ENCODE measurements around the gene MYO1D. TPM values are rescaled to one million over a fixed set of nuclear protein-coding genes. Genes with fewer than 3 reads are reported as not detected.

Gene MYO1D
- total RNA-seq, 1 donor from 2014 or later: 27.7 TPM

GRCh38 chr17:32449963-32450362, 427.0 kb downstream of the MYO1D start:
- H3K27ac Mint-ChIP-seq: no peak overlapping the region
- no peak for ATAC-seq (ENCODE audit: low read depth)
- no peak for DNase-seq
- intact Hi-C loops (cut with micrococcal nuclease): no loop called here
- ChIA-PET CTCF (interaction anchor here (1.7 kb wide), 1 partner anchor 12 kb away, joined by 11 read pairs; no protein-coding TSS in a partner anchor), POLR2A (no interaction called here)
- H3K36me3 Mint-ChIP-seq (ENCODE audit: low read depth): peaks cover 83% of the 10 kb centered on the region
- peaks cover 26% of the 10 kb centered on the region for H3K4me1 Mint-ChIP-seq
- no peaks in the 10 kb centered on the region for H3K9me3 Mint-ChIP-seq
- no peak for TF ChIP-seq CTCF (IDR thresholded peaks at IDR 0.05)
- no peaks in the 10 kb centered on the region for H3K27me3 Mint-ChIP-seq
- H3K4me3 Mint-ChIP-seq: no peak overlapping the region

GRCh38 chr17:32446949-32447348, 430.0 kb downstream of the MYO1D start:
- H3K27me3 Mint-ChIP-seq: no peaks in the 10 kb centered on the region
- H3K4me1 Mint-ChIP-seq: peaks cover 28% of the 10 kb centered on the region
- no peak for DNase-seq
- H3K36me3 Mint-ChIP-seq (ENCODE audit: low read depth): peaks cover 53% of the 10 kb centered on the region
- no peak overlapping the region for H3K4me3 Mint-ChIP-seq
- intact Hi-C loops (cut with micrococcal nuclease): no loop called here
- no peak overlapping the region for H3K27ac Mint-ChIP-seq
- no peak for TF ChIP-seq CTCF (IDR thresholded peaks at IDR 0.05)
- ATAC-seq (ENCODE audit: low read depth): no peak
- CTCF ChIA-PET: interaction anchor here (3.6 kb wide), 1 partner anchor 15 kb away, joined by 21 read pairs; no protein-coding TSS in a partner anchor
- no peaks in the 10 kb centered on the region for H3K9me3 Mint-ChIP-seq
- POLR2A ChIA-PET: no interaction called here

- Mint-ChIP-seq H3K4me3 (peak overlapping the region; percentile 89), H3K4me1 (peaks cover 28% of the 10 kb centered on the region), H3K9me3 (no peaks in the 10 kb centered on the region), H3K27me3 (no peaks in the 10 kb centered on the region), H3K36me3 (ENCODE audit: low read depth) (peaks cover 43% of the 10 kb centered on the region), H3K27ac (no peak overlapping the region)
- ATAC-seq (ENCODE audit: low read depth) (no peak), DNase-seq (no peak)
- TF ChIP-seq CTCF (IDR thresholded peaks at IDR 0.05): no peak
- ChIA-PET CTCF (interaction anchor here (0.8 to 3.6 kb wide), 2 partner anchors 13 to 16 kb away, joined by 3 to 21 read pairs; no protein-coding TSS in a partner anchor), POLR2A (interaction anchor here (1.3 to 2.1 kb wide), 2 partner anchors 16 to 41 kb away, joined by 3 to 18 read pairs; partner anchors contain the start of gene CDK5R1)
- intact Hi-C loops (cut with micrococcal nuclease): loop anchor here (2.0 kb wide), 1 partner anchor 77 kb away; no protein-coding TSS in a partner anchor
These were observed 431.0 kb downstream of the MYO1D start for GRCh38 chr17:32445971-32446370.

GRCh38 chr17:32445497-32445896, 431.4 kb downstream of the MYO1D start:
- Mint-ChIP-seq H3K27ac (no peak overlapping the region), H3K27me3 (no peaks in the 10 kb centered on the region), H3K9me3 (no peaks in the 10 kb centered on the region), H3K36me3 (ENCODE audit: low read depth) (peaks cover 38% of the 10 kb centered on the region), H3K4me3 (peak overlapping the region; percentile 89), H3K4me1 (peaks cover 28% of the 10 kb centered on the region)
- no peak for ATAC-seq (ENCODE audit: low read depth)
- TF ChIP-seq CTCF (IDR thresholded peaks at IDR 0.05): no peak
- intact Hi-C loops (cut with micrococcal nuclease): loop anchor here (2.0 kb wide), 1 partner anchor 77 kb away; no protein-coding TSS in a partner anchor
- ChIA-PET CTCF (interaction anchor here (3.6 kb wide), 1 partner anchor 16 kb away, joined by 21 read pairs; no protein-coding TSS in a partner anchor), POLR2A (interaction anchor here (1.3 to 2.1 kb wide), 4 partner anchors 17 to 95 kb away, joined by 3 to 18 read pairs (median 11); partner anchors contain the start of genes CDK5R1 and ZNF207)
- DNase-seq: no peak

GRCh38 chr17:32445074-32445415, 431.9 kb downstream of the MYO1D start:
- Mint-ChIP-seq H3K4me3 (peak overlapping the region; percentile 89), H3K27me3 (no peaks in the 10 kb centered on the region), H3K36me3 (ENCODE audit: low read depth) (peaks cover 36% of the 10 kb centered on the region), H3K27ac (peak overlapping the region; percentile 65), H3K9me3 (no peaks in the 10 kb centered on the region), H3K4me1 (peaks cover 28% of the 10 kb centered on the region)
- ChIA-PET CTCF (interaction anchor here (1.6 to 3.6 kb wide), 3 partner anchors 9 to 126 kb away, joined by 5 to 21 read pairs (median 5); no protein-coding TSS in a partner anchor), POLR2A (interaction anchor here (1.3 to 2.1 kb wide), 6 partner anchors 17 to 112 kb away, joined by 3 to 18 read pairs (median 9); partner anchors contain the start of genes C17orf75, CDK5R1 and ZNF207)
- TF ChIP-seq CTCF (IDR thresholded peaks at IDR 0.05): no peak
- intact Hi-C loops (cut with micrococcal nuclease): loop anchor here (2.0 kb wide), 1 partner anchor 78 kb away; no protein-coding TSS in a partner anchor
- DNase-seq (no peak), ATAC-seq (ENCODE audit: low read depth) (no peak)

All from activated B cell treated with CpG ODN at 0.5 μM for 24 hours (primary cell).